Panc1 (cell line): ENCODE results near the gene PTPRJ. TPM values are rescaled to one million over a fixed set of nuclear protein-coding genes. Genes with fewer than 3 reads are reported as not detected.
"Not testable (repeated sequence)": the region's sequence is repeated elsewhere in the genome, so short reads cannot be mapped to it uniquely, and the experiment has no call there.

ENCODE experiments used
- ATAC-seq: fragments of 200-7000 bp; cut with Tn5 transposase; 2 replicates; pipeline ENCODE4 v1.9.1; 2020; ENCODE audit warnings: mild to moderate bottlenecking, moderate library complexity
- BruUV-seq: library from RNA; stranded (reverse); fragments of 400-500 nt; replicated peaks from 2 replicates; lab custom pipeline; 2021; lab: Mats Ljungman, UMichigan
- CTCF ChIA-PET: fragments of 300-600 bp; sonication (Branson Sonifier 250); formaldehyde crosslinking; loops from one replicate; lab custom pipeline; 2022; ENCODE audit warnings: antibody characterized with exemption; lab: Charles Lee
- POLR2A ChIA-PET: fragments of 300-600 bp; sonication (Branson Sonifier 250); formaldehyde crosslinking; loops from one replicate; lab custom pipeline; 2022; ENCODE audit warnings: antibody characterized with exemption; lab: Charles Lee
- DNase-seq: peaks from one replicate; pipeline ENCODE4 v3.0.0-alpha.2; 2010; ENCODE audit warnings: low read depth, low spot score
- H3K27ac ChIP-seq: 2 replicates; pipeline ENCODE4 v1.5.1; 2011; ENCODE audit warnings: mild to moderate bottlenecking, low read length, inconsistent platforms
- H3K27me3 ChIP-seq: fragments of 200-500 bp; sonication (Bioruptor generic); 2 replicates; pipeline ENCODE4 v1.6.0; 2014; ENCODE audit warnings: low read length, inconsistent platforms; ENCODE audit not compliant: control insufficient read depth, insufficient read depth
- H3K36me3 ChIP-seq: fragments of 200-500 bp; sonication (Bioruptor generic); 2 replicates; pipeline ENCODE4 v1.5.1; 2014; ENCODE audit warnings: inconsistent platforms, mild to moderate bottlenecking, low read length, moderate library complexity; ENCODE audit not compliant: control insufficient read depth, insufficient read depth
- H3K4me1 ChIP-seq: 2 replicates; pipeline ENCODE4 v1.5.1; 2011; ENCODE audit warnings: inconsistent platforms, mild to moderate bottlenecking, low read length, moderate library complexity; ENCODE audit not compliant: control insufficient read depth, insufficient read depth
- H3K4me3 ChIP-seq, 2 experiments: 2 replicates each; pipeline ENCODE4 v1.5.1; 2011 to 2012; ENCODE audit warnings: low read depth in 2 of 2, low read length in 2 of 2, mild to moderate bottlenecking in 2 of 2, inconsistent platforms in 1 of 2, moderate library complexity in 1 of 2
- H3K9me3 ChIP-seq: fragments of 200-500 bp; sonication (Bioruptor generic); 2 replicates; pipeline ENCODE4 v1.5.1; 2014; ENCODE audit warnings: low read depth, mild to moderate bottlenecking, inconsistent platforms, low read length, moderate library complexity; ENCODE audit not compliant: control insufficient read depth, insufficient read depth
- CTCF ChIP-seq: fragments of 450-650 bp; IDR thresholded peaks from 2 replicates; pipeline ENCODE4 v1.5.1; 2017; ENCODE audit warnings: mild to moderate bottlenecking
- POLR2AphosphoS5 ChIP-seq: IDR thresholded peaks from 2 replicates; pipeline ENCODE4 v1.6.1; 2012; ENCODE audit warnings: mild to moderate bottlenecking, low read depth, low read length, moderate library complexity
- SIN3A ChIP-seq: IDR thresholded peaks from 2 replicates; pipeline ENCODE4 v1.6.1; 2012; ENCODE audit warnings: low read depth, mild to moderate bottlenecking, low read length, moderate library complexity, borderline replicate concordance; ENCODE audit not compliant: insufficient read depth
- TCF7L2 ChIP-seq: IDR thresholded peaks from 2 replicates; pipeline ENCODE4 v1.6.1; 2011; ENCODE audit warnings: mild to moderate bottlenecking, low read depth, low read length, inconsistent platforms
- in situ Hi-C: cut with HindIII; loops from 2 replicates; pipeline ENCODE4 v1.10.0; 2016; ENCODE audit warnings: low sequenced_read_pairs, low pct_unique_long_range_greater_than_20kb
- intact Hi-C: fragments of 100-400 bp; cut with micrococcal nuclease; formaldehyde crosslinking; loops from one replicate; pipeline ENCODE4 v1.10.0; 2022; ENCODE audit not compliant: unreplicated experiment
- total RNA-seq: library from RNA; stranded (reverse); gene quantifications from one replicate; pipeline ENCODE4 v1.2.1, GENCODE V29; 2021; ENCODE audit not compliant: unreplicated experiment
- TF ChIP-seq, protein P1 (sequence below), 2 experiments: IDR thresholded peaks; 2 replicates each; pipeline ENCODE4 v1.6.1; 2011 to 2012; ENCODE audit warnings: low read depth in 2 of 2, control low read depth in 1 of 2, low read length in 1 of 2, mild to moderate bottlenecking in 1 of 2, moderate library complexity in 1 of 2; ENCODE audit not compliant: insufficient read depth in 1 of 2

PTPRJ gene
- total RNA-seq, 1 experiment from 2014 or later, result 73.6 TPM

DNA sequence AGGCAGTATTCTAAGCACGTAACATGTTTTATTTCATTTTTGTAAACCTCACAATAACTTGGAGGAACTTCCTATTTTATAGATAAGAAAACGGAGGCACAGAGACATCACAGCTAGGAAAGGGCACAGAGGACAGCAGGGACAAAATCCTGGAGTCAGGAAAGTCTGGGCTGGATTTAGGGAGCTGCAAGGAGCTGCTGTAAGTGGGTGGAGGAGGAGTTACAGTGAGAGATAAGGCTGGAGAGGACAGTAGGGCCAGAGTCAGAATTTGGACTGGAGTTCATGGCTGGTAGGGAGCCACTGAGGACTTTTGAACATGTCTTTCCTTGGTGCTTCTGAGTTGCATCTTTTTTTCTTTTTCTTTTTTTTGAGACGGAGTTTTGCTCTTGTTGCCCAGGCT lies 32.2 kb upstream of the PTPRJ start:
- no TSS peak for BruUV-seq
- Histone ChIP-seq H3K9me3 (no peaks in the 10 kb centered on the region), H3K4me3 (no peak overlapping the region), H3K36me3 (no peaks in the 10 kb centered on the region), H3K27me3 (no peaks in the 10 kb centered on the region), H3K4me1 (peaks cover 37% of the 10 kb centered on the region), H3K27ac (peak overlapping the region; percentile 75)
- in situ Hi-C loops (no loop called here), intact Hi-C loops (no loop called here)
- no peak for ATAC-seq
- CTCF ChIA-PET, result no interaction called here
- no peak for TF ChIP-seq SIN3A
- no peak for TF ChIP-seq POLR2AphosphoS5
- TF ChIP-seq TCF7L2, result no peak
- TF ChIP-seq, protein P1, sequence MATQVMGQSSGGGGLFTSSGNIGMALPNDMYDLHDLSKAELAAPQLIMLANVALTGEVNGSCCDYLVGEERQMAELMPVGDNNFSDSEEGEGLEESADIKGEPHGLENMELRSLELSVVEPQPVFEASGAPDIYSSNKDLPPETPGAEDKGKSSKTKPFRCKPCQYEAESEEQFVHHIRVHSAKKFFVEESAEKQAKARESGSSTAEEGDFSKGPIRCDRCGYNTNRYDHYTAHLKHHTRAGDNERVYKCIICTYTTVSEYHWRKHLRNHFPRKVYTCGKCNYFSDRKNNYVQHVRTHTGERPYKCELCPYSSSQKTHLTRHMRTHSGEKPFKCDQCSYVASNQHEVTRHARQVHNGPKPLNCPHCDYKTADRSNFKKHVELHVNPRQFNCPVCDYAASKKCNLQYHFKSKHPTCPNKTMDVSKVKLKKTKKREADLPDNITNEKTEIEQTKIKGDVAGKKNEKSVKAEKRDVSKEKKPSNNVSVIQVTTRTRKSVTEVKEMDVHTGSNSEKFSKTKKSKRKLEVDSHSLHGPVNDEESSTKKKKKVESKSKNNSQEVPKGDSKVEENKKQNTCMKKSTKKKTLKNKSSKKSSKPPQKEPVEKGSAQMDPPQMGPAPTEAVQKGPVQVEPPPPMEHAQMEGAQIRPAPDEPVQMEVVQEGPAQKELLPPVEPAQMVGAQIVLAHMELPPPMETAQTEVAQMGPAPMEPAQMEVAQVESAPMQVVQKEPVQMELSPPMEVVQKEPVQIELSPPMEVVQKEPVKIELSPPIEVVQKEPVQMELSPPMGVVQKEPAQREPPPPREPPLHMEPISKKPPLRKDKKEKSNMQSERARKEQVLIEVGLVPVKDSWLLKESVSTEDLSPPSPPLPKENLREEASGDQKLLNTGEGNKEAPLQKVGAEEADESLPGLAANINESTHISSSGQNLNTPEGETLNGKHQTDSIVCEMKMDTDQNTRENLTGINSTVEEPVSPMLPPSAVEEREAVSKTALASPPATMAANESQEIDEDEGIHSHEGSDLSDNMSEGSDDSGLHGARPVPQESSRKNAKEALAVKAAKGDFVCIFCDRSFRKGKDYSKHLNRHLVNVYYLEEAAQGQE (IDR thresholded peaks at IDR 0.05; ENCODE audit: insufficient read depth in 1 of 2, low read depth in 2 of 2, low read length in 1 of 2), result no peak
- TF ChIP-seq CTCF, result no peak
- no peak for DNase-seq
- POLR2A ChIA-PET, result no interaction called here

DNA sequence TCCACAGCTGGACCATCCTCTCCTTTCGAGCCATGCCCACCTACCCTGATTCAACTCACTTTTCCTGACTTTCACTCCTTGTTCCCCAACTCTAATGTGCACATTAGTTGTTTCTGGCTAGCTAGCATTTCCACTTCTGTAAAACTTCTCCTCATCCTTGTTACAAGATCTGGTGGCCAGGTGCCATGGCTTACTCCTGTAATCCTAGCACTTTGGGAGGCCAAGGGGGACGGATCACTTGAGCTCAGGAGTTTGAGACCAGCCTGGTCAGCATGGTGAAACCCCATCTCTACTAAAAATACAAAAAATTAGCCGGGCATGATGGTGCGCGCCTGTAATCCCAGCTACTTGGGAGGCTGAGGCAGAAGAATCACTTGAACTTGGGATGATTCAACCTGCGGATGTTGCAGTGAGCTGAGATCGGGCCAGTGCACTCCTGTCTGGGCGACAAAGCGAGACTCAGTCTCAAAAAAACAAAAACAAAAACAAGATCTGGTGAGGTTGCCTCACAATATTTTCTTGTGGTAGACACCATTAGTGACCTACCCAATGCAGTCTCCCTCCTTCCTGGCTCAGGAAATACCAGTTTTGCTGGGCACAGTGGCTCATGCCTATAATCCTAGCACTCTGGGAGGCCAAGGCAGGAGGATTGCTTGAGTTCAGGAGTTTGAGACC lies 31.2 kb upstream of the PTPRJ start:
- H3K9me3 ChIP-seq, intact Hi-C loops, DNase-seq, ATAC-seq, in situ Hi-C loops, H3K4me3 ChIP-seq, POLR2A ChIA-PET, H3K27me3 ChIP-seq, BruUV-seq, CTCF ChIA-PET, H3K36me3 ChIP-seq: not testable (repeated sequence)
- peak overlapping the region; percentile 32 for H3K27ac ChIP-seq
- peaks cover 34% of the 10 kb centered on the region for H3K4me1 ChIP-seq

DNA sequence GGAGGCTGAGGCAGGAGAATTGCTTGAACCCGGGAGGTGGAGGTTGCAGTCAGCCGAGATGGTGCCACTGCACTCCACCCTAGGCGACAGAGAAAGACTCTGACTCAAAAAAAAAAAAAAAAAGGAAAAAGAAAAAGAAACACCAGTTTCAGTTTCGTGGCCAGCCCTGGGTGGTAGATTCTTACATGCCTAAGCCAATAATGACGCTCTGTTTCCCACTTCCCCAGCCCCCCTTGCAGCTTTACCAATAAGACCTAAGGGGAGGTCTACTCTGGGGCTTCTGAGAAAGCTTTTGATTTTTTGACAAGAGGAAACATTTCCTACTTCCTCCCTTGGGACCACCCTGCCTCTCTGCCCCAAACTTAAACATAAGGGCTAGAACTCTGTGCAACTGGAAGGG lies 30.0 kb upstream of the PTPRJ start:
- ATAC-seq (no peak), DNase-seq (no peak)
- Histone ChIP-seq H3K36me3 (no peaks in the 10 kb centered on the region), H3K27ac (peak overlapping the region; percentile 60; the same call in 1 of the 2 replicates), H3K27me3 (no peaks in the 10 kb centered on the region), H3K4me3 (no peak overlapping the region), H3K4me1 (peaks cover 27% of the 10 kb centered on the region), H3K9me3 (no peaks in the 10 kb centered on the region)
- ChIA-PET CTCF (no interaction called here), POLR2A (interaction anchor here (0.5 to 0.6 kb wide), 2 partner anchors 120 to 223 kb away, joined by 4 to 7 read pairs; no protein-coding TSS in a partner anchor)
- intact Hi-C loops (no loop called here), in situ Hi-C loops (no loop called here)
- BruUV-seq, result no TSS peak
- no peak for TF ChIP-seq CTCF
- no peak for TF ChIP-seq SIN3A
- TF ChIP-seq, protein P1 (IDR thresholded peaks at IDR 0.05; ENCODE audit: insufficient read depth in 1 of 2, low read depth in 2 of 2, low read length in 1 of 2), result no peak
- TF ChIP-seq TCF7L2, result no peak
- no peak for TF ChIP-seq POLR2AphosphoS5
